K562 (cell line): Measurements from ENCODE around the gene ZNF384. TPM values are rescaled to one million over a fixed set of nuclear protein-coding genes. Genes with fewer than 3 reads are reported as not detected.
A peak's percentile ranks its signal among the peaks of the same experiment; 100 is the strongest.

Experiments used
- ATAC-seq: fragments of 200-7000 bp; cut with Tn5 transposase; 3 replicates; pipeline ENCODE4 v1.9.1; 2020; ENCODE audit warnings: moderate library complexity
- BruUV-seq: library from RNA; stranded (reverse); fragments of 400-500 nt; replicated peaks from 2 replicates; lab custom pipeline; 2021; lab: Mats Ljungman, UMichigan
- CTCF ChIA-PET: fragments of 300-600 bp; formaldehyde crosslinking; extraction: SDS; loops from one replicate; lab custom pipeline; 2021; ENCODE audit warnings: low intra/inter-chr PET ratio; lab: Yijun Ruan, JAX
- POLR2A ChIA-PET: fragments of 300-600, 350-650 bp; sonication (Branson Sonifier 250); formaldehyde crosslinking; extraction: SDS; loops from one replicate; lab custom pipeline; 2021; ENCODE audit warnings: antibody characterized with exemption, inconsistent platforms; lab: Yijun Ruan, JAX
- DNase-seq, 4 experiments: peaks; one replicate each; pipeline versions ENCODE4 v3.0.0 to v3.0.0-alpha.2; 2011 to 2018; ENCODE audit warnings: low spot score in 3 of 4, mixed read lengths in 3 of 4; ENCODE audit errors: extremely low read depth in 1 of 4
- FAIRE-seq: peaks from 2 replicates; lab custom pipeline; 2011; peaks lifted over from hg19 to GRCh38; lab: Jason Lieb, UNC
- H2AFZ ChIP-seq: 2 replicates; pipeline ENCODE4 v1.6.0; 2011; ENCODE audit warnings: low read depth, low read length, control low read depth, inconsistent platforms
- H3K27ac ChIP-seq: fragments of 200-600 bp; 3 replicates; pipeline ENCODE4 v1.8.0; 2011; ENCODE audit warnings: low read depth, mild to moderate bottlenecking, control low read depth, inconsistent platforms, low read length, moderate library complexity, mixed read lengths; ENCODE audit errors: extremely low read depth
- H3K27me3 ChIP-seq, 2 experiments: fragments of 300-600 bp in 1 of 2; 2 replicates in 1 of 2; 3 replicates in 1 of 2; pipeline versions ENCODE4 v1.6.0 to v1.8.0; 2011; ENCODE audit warnings: inconsistent platforms in 2 of 2, low read length in 2 of 2, mild to moderate bottlenecking in 1 of 2, mixed read lengths in 1 of 2, moderate library complexity in 1 of 2; ENCODE audit not compliant: control insufficient read depth in 2 of 2, insufficient read depth in 2 of 2
- H3K36me3 ChIP-seq: fragments of 300-600 bp; 3 replicates; pipeline ENCODE4 v1.8.0; 2011; ENCODE audit warnings: mild to moderate bottlenecking, low read length, inconsistent platforms; ENCODE audit not compliant: control insufficient read depth, insufficient read depth
- H3K4me1 ChIP-seq, 2 experiments: fragments of 200-600 bp in 1 of 2; replicated peaks in 1 of 2; 2 replicates in 1 of 2; 3 replicates in 1 of 2; pipeline versions ENCODE4 v1.5.1 to v1.8.0; 2011; ENCODE audit warnings: inconsistent platforms in 2 of 2, low read length in 2 of 2, mild to moderate bottlenecking in 1 of 2, mixed read lengths in 1 of 2, moderate library complexity in 1 of 2; ENCODE audit not compliant: control insufficient read depth in 2 of 2, insufficient read depth in 2 of 2
- H3K4me2 ChIP-seq: 2 replicates; pipeline ENCODE4 v1.6.1; 2011; ENCODE audit warnings: low read length, control low read depth, inconsistent platforms, mixed read lengths; ENCODE audit not compliant: insufficient read depth
- H3K4me3 ChIP-seq: fragments of 200-600 bp; sonication (generic), shearing (Covaris generic); 2 replicates; pipeline ENCODE4 v1.5.1; 2016; ENCODE audit warnings: control low read depth, inconsistent platforms
- H3K79me2 ChIP-seq: fragments of 200-600 bp; 3 replicates; pipeline ENCODE4 v1.8.0; 2011; ENCODE audit warnings: low read length, inconsistent platforms; ENCODE audit not compliant: control insufficient read depth, insufficient read depth
- H3K9ac ChIP-seq, 2 experiments: 2 replicates each; pipeline versions ENCODE4 v1.6.0 to v1.6.1; 2011; ENCODE audit warnings: low read depth in 2 of 2, low read length in 2 of 2, control low read depth in 1 of 2, inconsistent platforms in 1 of 2, mild to moderate bottlenecking in 1 of 2, mixed read lengths in 1 of 2; ENCODE audit not compliant: insufficient read depth in 1 of 2
- H3K9me1 ChIP-seq: one replicate; pipeline ENCODE4 v1.6.0; 2011; ENCODE audit warnings: inconsistent platforms, mild to moderate bottlenecking, low read length, moderate library complexity; ENCODE audit not compliant: control insufficient read depth, insufficient read depth
- H3K9me3 ChIP-seq: replicated peaks from 2 replicates; pipeline ENCODE4 v1.5.1; 2011; ENCODE audit warnings: low read depth, low read length, inconsistent platforms; ENCODE audit not compliant: control insufficient read depth, insufficient read depth
- H4K20me1 ChIP-seq: replicated peaks from 2 replicates; pipeline ENCODE4 v1.6.1; 2011; ENCODE audit warnings: low read length, inconsistent platforms, mixed read lengths; ENCODE audit not compliant: control insufficient read depth, insufficient read depth
- ARID2 ChIP-seq: fragments of 450-650 bp; IDR thresholded peaks from 2 replicates; pipeline ENCODE4 v1.6.1; 2017; ENCODE audit warnings: antibody characterized with exemption, mild to moderate bottlenecking
- CREM ChIP-seq: IDR thresholded peaks from 2 replicates; pipeline ENCODE4 v1.6.1; 2014; ENCODE audit warnings: antibody characterized with exemption, low read depth
- EGR1 ChIP-seq: fragments of 450-650 bp; conservative IDR thresholded peaks from 2 replicates; pipeline ENCODE4 v1.6.1; 2017; ENCODE audit warnings: mild to moderate bottlenecking
- JUN ChIP-seq, 2 experiments: sonication (generic) in 1 of 2; formaldehyde crosslinking in 1 of 2; IDR thresholded peaks; 2 replicates each; pipeline versions ENCODE4 v1.6.1 to v1.8.0; 2012 to 2022; ENCODE audit warnings: borderline replicate concordance in 2 of 2, mild to moderate bottlenecking in 2 of 2, improper control_type of control experiment in 1 of 2, low read depth in 1 of 2, low read length in 1 of 2, missing genetic modification reagents in 1 of 2
- ZFX ChIP-seq: sonication (generic); formaldehyde crosslinking; IDR thresholded peaks from 2 replicates; pipeline ENCODE4 v1.8.0; 2022; ENCODE audit warnings: mild to moderate bottlenecking, missing genetic modification reagents, moderate library complexity
- ZNF589 ChIP-seq: fragments of 200-800 bp; sonication (Bioruptor generic); IDR thresholded peaks from 2 replicates; pipeline ENCODE4 v1.6.1; 2016; ENCODE audit warnings: low read depth, missing genetic modification characterization, missing compliant biosample characterization
- ZNF592 ChIP-seq: fragments of 450-650 bp; IDR thresholded peaks from 2 replicates; pipeline ENCODE4 v1.6.1; 2017; ENCODE audit warnings: antibody characterized with exemption, mild to moderate bottlenecking
- WGBS: fragments of 100-300 bp; shearing (Covaris generic); methylation state at CpG from one replicate; pipeline ENCODE4 v1.1.6; 2016; ENCODE audit warnings: low coverage, mixed read lengths; ENCODE audit not compliant: insufficient coverage; ENCODE audit errors: missing lambda C conversion rate; 5-methylcytosine and 5-hydroxymethylcytosine counted together
- in situ Hi-C: fragments of 300-500 bp; cut with MboI; formaldehyde crosslinking; loops from 4 replicates; pipeline ENCODE4 v1.15.0; 2018; ENCODE audit warnings: inconsistent platforms, mixed read lengths
- intact Hi-C: fragments of 100-400 bp; cut with micrococcal nuclease; formaldehyde crosslinking; loops from 2 replicates; pipeline ENCODE4 v1.14.2; 2022
- polyA plus RNA-seq, 8 experiments: library from polyadenylated mRNA; depleted of rRNA in 4 of 8; stranded (reverse) in 5 of 8; unstranded in 3 of 8; fragments of >200 nt; fragmentation: Nextera tagmentation in 2 of 8; fragmentation: Illumina TruSeq in 1 of 8; extraction: Ambion mirVana in 2 of 8; extraction: Trizol in 1 of 8; gene quantifications; 2 replicates each; pipeline versions ENCODE4 v1.2.1 to v1.2.3, GENCODE V29; 2011 to 2014; ENCODE audit warnings: inconsistent platforms in 1 of 8, missing spikeins in 1 of 8
- total RNA-seq, 7 experiments: library from RNA; depleted of rRNA in 6 of 7; stranded (reverse); fragments of >200 nt in 6 of 7; fragmentation: Illumina TruSeq in 2 of 7; extraction: Trizol in 2 of 7; gene quantifications; 2 replicates each; pipeline versions ENCODE4 v1.2.1 to v1.2.3, GENCODE V29; 2011 to 2021; ENCODE audit warnings: low replicate concordance in 1 of 7
- TF ChIP-seq, protein P1 (sequence below): fragments of 450-650 bp; IDR thresholded peaks from 2 replicates; pipeline ENCODE4 v1.6.1; 2016
- TF ChIP-seq, protein P2 (sequence below): fragments of 450-650 bp; formaldehyde crosslinking; IDR thresholded peaks from 2 replicates; pipeline ENCODE4 v1.4.0; 2020; ENCODE audit warnings: mild to moderate bottlenecking, moderate library complexity
- TF ChIP-seq, protein P3 (sequence below), 2 experiments: fragments of 450-650 bp; IDR thresholded peaks; 2 replicates each; pipeline ENCODE4 v1.6.1; 2016

ZNF384 gene
- total and polyA plus RNA-seq, 9 of the 15 experiments (the other 6 are each of a cell fraction or from before 2014, with no cell fraction given) = 0.36 to 64.8 (median 21.3) TPM

DNA sequence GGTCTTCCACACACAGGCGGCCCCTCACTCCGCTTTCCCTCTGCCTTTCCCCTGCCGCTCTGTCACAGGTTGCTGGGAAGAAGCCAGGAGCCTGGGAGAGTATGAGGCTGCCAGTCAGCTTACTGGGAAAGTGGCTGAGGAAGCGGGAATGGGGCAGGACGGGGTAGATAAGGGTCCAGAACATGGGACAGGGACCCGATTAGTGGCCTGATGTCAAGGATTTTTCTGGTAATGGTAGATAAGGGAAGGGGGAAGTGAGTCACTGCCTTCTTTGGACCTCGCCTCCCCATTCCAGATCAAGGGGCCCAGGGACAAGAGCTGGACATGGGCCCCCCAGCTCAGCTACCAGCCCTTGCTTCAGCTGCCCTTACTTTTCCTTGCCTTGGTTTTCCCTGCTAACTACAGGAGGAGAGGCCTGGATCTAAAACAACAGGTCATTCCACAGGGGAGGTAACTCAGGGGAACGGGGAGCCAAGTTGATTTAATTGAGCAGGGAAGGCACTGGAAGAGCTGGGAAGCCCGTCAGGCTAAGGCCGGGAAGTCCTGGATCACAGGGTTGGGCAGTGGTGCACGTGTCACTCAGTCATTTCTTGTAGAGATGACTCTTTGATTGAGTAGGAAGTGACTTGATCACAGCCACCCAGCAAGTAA, 49.9 kb downstream of the ZNF384 start:
- WGBS = 8% methylated on average over 11 of the region's 11 CpGs
- DNase-seq (peak; percentile 82 to 85 (median 82)), ATAC-seq (peak; percentile 39), FAIRE-seq (peak; percentile 92)
- TSS peak; percentile 61 for BruUV-seq
- H3K79me2 ChIP-seq = peaks cover 37% of the 10 kb centered on the region
- H3K4me1 ChIP-seq = peaks cover 45 to 53% of the 10 kb centered on the region in 2 experiments; a peak in 4 of 5 replicates
- POLR2A ChIA-PET = interaction anchor here (0.6 to 1.2 kb wide), 3 partner anchors 10 to 102 kb away, joined by 3 to 5 read pairs (median 4); partner anchors contain the start of gene ZNF384
- H3K4me3 ChIP-seq = peak overlapping the region; percentile 37
- in situ Hi-C loops = no loop called here
- no peaks in the 10 kb centered on the region for H4K20me1 ChIP-seq
- no peaks in the 10 kb centered on the region for H3K9me1 ChIP-seq
- peak overlapping the region; percentile 81 for H3K4me2 ChIP-seq
- intact Hi-C loops = loop anchor here (2.0 kb wide), 1 partner anchor 24 kb away; the partner anchor contains the start of gene ING4
- peak overlapping the region; percentile 97 for H3K27ac ChIP-seq
- peak overlapping the region; percentile 76 for H2AFZ ChIP-seq
- peak overlapping the region; percentile 77 to 89 for H3K9ac ChIP-seq
- H3K9me3 ChIP-seq = peaks cover 4% of the 10 kb centered on the region
- CTCF ChIA-PET = no interaction called here
- no peaks in the 10 kb centered on the region; the same call in 2 of the 3 replicates for H3K36me3 ChIP-seq
- no peaks in the 10 kb centered on the region for H3K27me3 ChIP-seq
- peak; percentile 89 for TF ChIP-seq ZNF589 (CRISPR knock-in tag)
- TF ChIP-seq, protein P1, sequence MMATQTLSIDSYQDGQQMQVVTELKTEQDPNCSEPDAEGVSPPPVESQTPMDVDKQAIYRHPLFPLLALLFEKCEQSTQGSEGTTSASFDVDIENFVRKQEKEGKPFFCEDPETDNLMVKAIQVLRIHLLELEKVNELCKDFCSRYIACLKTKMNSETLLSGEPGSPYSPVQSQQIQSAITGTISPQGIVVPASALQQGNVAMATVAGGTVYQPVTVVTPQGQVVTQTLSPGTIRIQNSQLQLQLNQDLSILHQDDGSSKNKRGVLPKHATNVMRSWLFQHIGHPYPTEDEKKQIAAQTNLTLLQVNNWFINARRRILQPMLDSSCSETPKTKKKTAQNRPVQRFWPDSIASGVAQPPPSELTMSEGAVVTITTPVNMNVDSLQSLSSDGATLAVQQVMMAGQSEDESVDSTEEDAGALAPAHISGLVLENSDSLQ = peak; percentile 64
- peak; percentile 54 for TF ChIP-seq ZFX (CRISPR knock-in tag)
- peak; percentile 92 for TF ChIP-seq JUN (IDR thresholded peaks at IDR 0.05; ENCODE audit: borderline replicate concordance, low read depth, low read length)
- TF ChIP-seq JUN (CRISPR knock-in tag; IDR thresholded peaks at IDR 0.05; ENCODE audit: borderline replicate concordance) = no peak
- TF ChIP-seq ARID2 = no peak
- peak; percentile 56; the same call in 1 of the 2 replicates for TF ChIP-seq CREM
- TF ChIP-seq EGR1 = peak; percentile 27; the same call in 1 of the 2 replicates
- TF ChIP-seq, protein P2, sequence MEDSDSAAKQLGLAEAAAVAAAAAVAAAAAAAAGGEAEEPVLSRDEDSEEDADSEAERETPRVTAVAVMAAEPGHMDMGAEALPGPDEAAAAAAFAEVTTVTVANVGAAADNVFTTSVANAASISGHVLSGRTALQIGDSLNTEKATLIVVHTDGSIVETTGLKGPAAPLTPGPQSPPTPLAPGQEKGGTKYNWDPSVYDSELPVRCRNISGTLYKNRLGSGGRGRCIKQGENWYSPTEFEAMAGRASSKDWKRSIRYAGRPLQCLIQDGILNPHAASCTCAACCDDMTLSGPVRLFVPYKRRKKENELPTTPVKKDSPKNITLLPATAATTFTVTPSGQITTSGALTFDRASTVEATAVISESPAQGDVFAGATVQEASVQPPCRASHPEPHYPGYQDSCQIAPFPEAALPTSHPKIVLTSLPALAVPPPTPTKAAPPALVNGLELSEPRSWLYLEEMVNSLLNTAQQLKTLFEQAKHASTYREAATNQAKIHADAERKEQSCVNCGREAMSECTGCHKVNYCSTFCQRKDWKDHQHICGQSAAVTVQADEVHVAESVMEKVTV (CRISPR knock-in tag) = no peak
- peak; percentile 72; the same call in 1 of the 2 replicates for TF ChIP-seq ZNF592
- TF ChIP-seq, protein P3, sequence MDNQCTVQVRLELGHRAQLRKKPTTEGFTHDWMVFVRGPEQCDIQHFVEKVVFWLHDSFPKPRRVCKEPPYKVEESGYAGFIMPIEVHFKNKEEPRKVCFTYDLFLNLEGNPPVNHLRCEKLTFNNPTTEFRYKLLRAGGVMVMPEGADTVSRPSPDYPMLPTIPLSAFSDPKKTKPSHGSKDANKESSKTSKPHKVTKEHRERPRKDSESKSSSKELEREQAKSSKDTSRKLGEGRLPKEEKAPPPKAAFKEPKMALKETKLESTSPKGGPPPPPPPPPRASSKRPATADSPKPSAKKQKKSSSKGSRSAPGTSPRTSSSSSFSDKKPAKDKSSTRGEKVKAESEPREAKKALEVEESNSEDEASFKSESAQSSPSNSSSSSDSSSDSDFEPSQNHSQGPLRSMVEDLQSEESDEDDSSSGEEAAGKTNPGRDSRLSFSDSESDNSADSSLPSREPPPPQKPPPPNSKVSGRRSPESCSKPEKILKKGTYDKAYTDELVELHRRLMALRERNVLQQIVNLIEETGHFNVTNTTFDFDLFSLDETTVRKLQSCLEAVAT (IDR thresholded peaks at IDR 0.05) = 0 out of 4 replicates have a peak, but pooled peaks of 1 of the 2 experiments have one; percentile 40
